RKO (cell line): ENCODE measurements around the gene CYP2W1.
"Not testable (repeated sequence)": the region's sequence is repeated elsewhere in the genome, so short reads cannot be mapped to it uniquely, and the experiment has no call there.

Source experiments
- DNase-seq: peaks from one replicate; pipeline ENCODE4 v3.0.0-alpha.2; 2016; ENCODE audit warnings: low spot score

The CYP2W1 gene

GRCh38 chr7:951881-952547 lies 31.0 kb upstream of the CYP2W1 start:
- no peak for DNase-seq

GRCh38 chr7:952548-953441 lies 30.2 kb upstream of the CYP2W1 start:
- no peak for DNase-seq

GRCh38 chr7:953547-954327 lies 29.2 kb upstream of the CYP2W1 start:
- DNase-seq = peak; percentile 38

- DNase-seq = peak; percentile 60
Measured at GRCh38 chr7:954330-955238, 28.4 kb upstream of the CYP2W1 start, which contains the start of gene ADAP1. ADAP1 (minus strand) TSS chr7:954680; CDS start chr7:954477, 203 bp downstream.

- no peak for DNase-seq
Measured at GRCh38 chr7:956031-956430, 26.9 kb upstream of the CYP2W1 start.

GRCh38 chr7:957418-958220 lies 25.4 kb upstream of the CYP2W1 start:
- DNase-seq = no peak

GRCh38 chr7:958221-959200 lies 24.5 kb upstream of the CYP2W1 start:
- no peak for DNase-seq

- no peak for DNase-seq
Measured at GRCh38 chr7:959271-959670, 23.7 kb upstream of the CYP2W1 start.

- DNase-seq = not testable (repeated sequence)
Measured at GRCh38 chr7:959740-960139, 23.2 kb upstream of the CYP2W1 start.

GRCh38 chr7:960269-960871 lies 22.6 kb upstream of the CYP2W1 start:
- DNase-seq = no peak

GRCh38 chr7:960972-961371 lies 22.0 kb upstream of the CYP2W1 start:
- not testable (repeated sequence) for DNase-seq

- no peak for DNase-seq
Measured at GRCh38 chr7:961546-962400, 21.2 kb upstream of the CYP2W1 start.

GRCh38 chr7:962401-963081 lies 20.4 kb upstream of the CYP2W1 start:
- DNase-seq = no peak

- DNase-seq = no peak
Measured at GRCh38 chr7:963236-964078, 19.5 kb upstream of the CYP2W1 start.

GRCh38 chr7:964401-965231 lies 18.4 kb upstream of the CYP2W1 start:
- DNase-seq = no peak
